ENCODE data around the gene IL17B.

DNA sequence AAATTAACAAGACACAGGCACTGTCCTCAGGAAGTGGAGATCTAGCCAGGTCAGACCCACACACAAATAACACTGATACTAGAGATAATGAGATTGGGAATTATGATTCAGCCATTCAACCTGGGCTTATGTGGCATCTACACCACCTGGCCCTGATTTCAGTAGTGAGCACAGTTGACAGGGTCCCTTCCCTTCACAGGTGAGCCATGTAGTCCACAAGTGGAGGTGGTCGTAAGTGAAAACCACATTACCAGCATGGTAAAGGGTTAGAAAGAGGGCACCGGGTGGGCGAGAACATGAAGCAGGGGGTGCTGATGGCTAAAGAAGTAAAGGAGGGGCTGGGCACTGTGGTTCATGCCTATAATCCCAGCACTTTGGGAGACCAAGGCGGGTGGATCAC lies 48.3 kb upstream of the IL17B start:
- TF ChIP-seq, protein P1, sequence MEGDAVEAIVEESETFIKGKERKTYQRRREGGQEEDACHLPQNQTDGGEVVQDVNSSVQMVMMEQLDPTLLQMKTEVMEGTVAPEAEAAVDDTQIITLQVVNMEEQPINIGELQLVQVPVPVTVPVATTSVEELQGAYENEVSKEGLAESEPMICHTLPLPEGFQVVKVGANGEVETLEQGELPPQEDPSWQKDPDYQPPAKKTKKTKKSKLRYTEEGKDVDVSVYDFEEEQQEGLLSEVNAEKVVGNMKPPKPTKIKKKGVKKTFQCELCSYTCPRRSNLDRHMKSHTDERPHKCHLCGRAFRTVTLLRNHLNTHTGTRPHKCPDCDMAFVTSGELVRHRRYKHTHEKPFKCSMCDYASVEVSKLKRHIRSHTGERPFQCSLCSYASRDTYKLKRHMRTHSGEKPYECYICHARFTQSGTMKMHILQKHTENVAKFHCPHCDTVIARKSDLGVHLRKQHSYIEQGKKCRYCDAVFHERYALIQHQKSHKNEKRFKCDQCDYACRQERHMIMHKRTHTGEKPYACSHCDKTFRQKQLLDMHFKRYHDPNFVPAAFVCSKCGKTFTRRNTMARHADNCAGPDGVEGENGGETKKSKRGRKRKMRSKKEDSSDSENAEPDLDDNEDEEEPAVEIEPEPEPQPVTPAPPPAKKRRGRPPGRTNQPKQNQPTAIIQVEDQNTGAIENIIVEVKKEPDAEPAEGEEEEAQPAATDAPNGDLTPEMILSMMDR (conservative IDR thresholded peaks at IDR 0.05), result no peak
- TF ChIP-seq EZH2 (IDR thresholded peaks at IDR 0.05; ENCODE audit: low read depth), result no peak
